SU-DHL-6 (cell line): ENCODE results near the gene AGBL4.

Source experiments
- EZH2phosphoT487 ChIP-seq: fragments of 200-600 bp; sonication (generic), shearing (Covaris generic); conservative IDR thresholded peaks from 2 replicates; pipeline ENCODE4 v1.6.1; 2018; ENCODE audit warnings: mild to moderate bottlenecking, antibody characterized with exemption, low read length, moderate library complexity, mixed read lengths
- TF ChIP-seq, protein P1 (sequence below): fragments of 200-600 bp; sonication (generic); IDR thresholded peaks from one replicate; pipeline ENCODE4 v1.5.1; 2017; ENCODE audit warnings: antibody characterized with exemption, mild to moderate bottlenecking, low read length, moderate library complexity; ENCODE audit not compliant: insufficient read depth, poor library complexity, severe bottlenecking

DNA sequence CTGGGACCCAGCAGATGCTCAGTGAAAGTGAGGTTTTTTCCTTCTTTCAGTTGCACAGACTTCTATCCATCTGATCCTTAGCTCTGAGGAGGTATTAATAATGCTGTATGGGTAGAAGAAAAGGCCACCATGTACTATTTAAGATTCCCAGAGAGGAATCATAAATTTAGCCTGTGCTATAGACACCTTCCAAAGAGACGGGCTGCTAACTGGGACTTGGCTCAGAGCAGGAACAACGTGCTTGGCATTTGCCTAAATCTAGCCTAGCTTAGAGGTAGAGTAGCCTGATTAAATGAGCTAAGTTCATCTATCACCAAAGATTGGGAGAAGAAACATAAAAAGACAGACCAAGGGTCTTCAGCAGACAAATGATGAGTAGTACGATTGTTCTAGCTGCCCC, 1070.1 kb downstream of the AGBL4 start:
- TF ChIP-seq, protein P1, sequence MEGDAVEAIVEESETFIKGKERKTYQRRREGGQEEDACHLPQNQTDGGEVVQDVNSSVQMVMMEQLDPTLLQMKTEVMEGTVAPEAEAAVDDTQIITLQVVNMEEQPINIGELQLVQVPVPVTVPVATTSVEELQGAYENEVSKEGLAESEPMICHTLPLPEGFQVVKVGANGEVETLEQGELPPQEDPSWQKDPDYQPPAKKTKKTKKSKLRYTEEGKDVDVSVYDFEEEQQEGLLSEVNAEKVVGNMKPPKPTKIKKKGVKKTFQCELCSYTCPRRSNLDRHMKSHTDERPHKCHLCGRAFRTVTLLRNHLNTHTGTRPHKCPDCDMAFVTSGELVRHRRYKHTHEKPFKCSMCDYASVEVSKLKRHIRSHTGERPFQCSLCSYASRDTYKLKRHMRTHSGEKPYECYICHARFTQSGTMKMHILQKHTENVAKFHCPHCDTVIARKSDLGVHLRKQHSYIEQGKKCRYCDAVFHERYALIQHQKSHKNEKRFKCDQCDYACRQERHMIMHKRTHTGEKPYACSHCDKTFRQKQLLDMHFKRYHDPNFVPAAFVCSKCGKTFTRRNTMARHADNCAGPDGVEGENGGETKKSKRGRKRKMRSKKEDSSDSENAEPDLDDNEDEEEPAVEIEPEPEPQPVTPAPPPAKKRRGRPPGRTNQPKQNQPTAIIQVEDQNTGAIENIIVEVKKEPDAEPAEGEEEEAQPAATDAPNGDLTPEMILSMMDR = no peak
- TF ChIP-seq EZH2phosphoT487 = no peak
